Measurements from ENCODE around the gene MGST3. TPM values are rescaled to one million over a fixed set of nuclear protein-coding genes. Genes with fewer than 3 reads are reported as not detected.
"Not testable (repeated sequence)": the region's sequence is repeated elsewhere in the genome, so short reads cannot be mapped to it uniquely, and the experiment has no call there.

MGST3 gene
- total and polyA plus RNA-seq, 10 donors: 47.8 to 109 (median 78.1) TPM

GRCh38 chr1:165680303-165680702 lies 49.3 kb downstream of the MGST3 start:
- no peak for DNase-seq
- Histone ChIP-seq H3K36me3 (peaks cover 0 to 92% (median 74%) of the 10 kb centered on the region in 6 donors), H3K4me1 (peaks cover 0 to 20% (median 6%) of the 10 kb centered on the region in 6 donors), H3K4me3 (no peak overlapping the region), H3K27me3 (replicated peaks in 1 of 7) (no peaks in the 10 kb centered on the region), H3K27ac (no peak overlapping the region), H3K9me3 (no peaks in the 10 kb centered on the region)
- intact Hi-C loops (cut with DNase I; ENCODE audit: low total_unique reads): no loop called here
- TF ChIP-seq POLR2AphosphoS5 (IDR thresholded peaks at IDR 0.05): no peak
- no peak for TF ChIP-seq POLR2A (IDR thresholded peaks at IDR 0.05)
- TF ChIP-seq, protein P1, sequence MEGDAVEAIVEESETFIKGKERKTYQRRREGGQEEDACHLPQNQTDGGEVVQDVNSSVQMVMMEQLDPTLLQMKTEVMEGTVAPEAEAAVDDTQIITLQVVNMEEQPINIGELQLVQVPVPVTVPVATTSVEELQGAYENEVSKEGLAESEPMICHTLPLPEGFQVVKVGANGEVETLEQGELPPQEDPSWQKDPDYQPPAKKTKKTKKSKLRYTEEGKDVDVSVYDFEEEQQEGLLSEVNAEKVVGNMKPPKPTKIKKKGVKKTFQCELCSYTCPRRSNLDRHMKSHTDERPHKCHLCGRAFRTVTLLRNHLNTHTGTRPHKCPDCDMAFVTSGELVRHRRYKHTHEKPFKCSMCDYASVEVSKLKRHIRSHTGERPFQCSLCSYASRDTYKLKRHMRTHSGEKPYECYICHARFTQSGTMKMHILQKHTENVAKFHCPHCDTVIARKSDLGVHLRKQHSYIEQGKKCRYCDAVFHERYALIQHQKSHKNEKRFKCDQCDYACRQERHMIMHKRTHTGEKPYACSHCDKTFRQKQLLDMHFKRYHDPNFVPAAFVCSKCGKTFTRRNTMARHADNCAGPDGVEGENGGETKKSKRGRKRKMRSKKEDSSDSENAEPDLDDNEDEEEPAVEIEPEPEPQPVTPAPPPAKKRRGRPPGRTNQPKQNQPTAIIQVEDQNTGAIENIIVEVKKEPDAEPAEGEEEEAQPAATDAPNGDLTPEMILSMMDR (IDR thresholded peaks at IDR 0.05 in 8 of 11, conservative IDR thresholded peaks at IDR 0.05 in 3 of 11): no peak
- 95 to 99% (median 96%) methylated on average over 2 of the region's 2 CpGs for WGBS, 5 donors

DNA sequence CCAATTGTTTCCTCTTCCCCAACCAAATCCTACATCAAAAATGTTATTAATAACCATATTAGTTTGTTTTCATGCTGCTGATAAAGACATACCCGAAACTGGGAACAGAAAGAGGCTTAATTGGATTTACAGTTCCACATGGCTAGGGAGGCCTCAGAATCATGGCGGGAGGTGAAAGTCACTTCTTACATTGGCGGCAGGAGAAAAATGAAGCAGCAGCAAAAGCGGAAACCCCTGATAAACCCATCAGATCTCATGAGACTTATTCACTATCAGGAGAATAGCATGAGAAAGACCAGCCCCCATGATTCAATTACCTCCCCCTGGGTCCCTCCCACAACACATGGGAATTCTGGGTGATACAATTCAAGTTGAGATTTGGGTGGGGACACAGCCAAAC lies 49.7 kb downstream of the MGST3 start:
- Histone ChIP-seq H3K36me3 (peaks cover 0 to 91% (median 70%) of the 10 kb centered on the region in 6 donors), H3K4me1 (peaks cover 0 to 25% (median 10%) of the 10 kb centered on the region in 6 donors)
- intact Hi-C loops (cut with DNase I; ENCODE audit: low total_unique reads); H3K27me3 ChIP-seq (replicated peaks in 1 of 7); H3K9me3 ChIP-seq; H3K4me3 ChIP-seq; H3K27ac ChIP-seq; DNase-seq: not testable (repeated sequence)
- 92 to 99% (median 99%) methylated on average over 4 of the region's 4 CpGs for WGBS, 5 donors

GRCh38 chr1:165683848-165684485 lies 52.9 kb downstream of the MGST3 start:
- intact Hi-C loops (cut with DNase I; ENCODE audit: low total_unique reads): no loop called here
- H3K4me1 ChIP-seq: peaks cover 0 to 48% (median 28%) of the 10 kb centered on the region in 6 donors
- peaks cover 0 to 77% (median 42%) of the 10 kb centered on the region in 6 donors for H3K36me3 ChIP-seq
- H3K27me3 ChIP-seq (replicated peaks in 1 of 7): no peaks in the 10 kb centered on the region
- 0 to 98% (median 7%) methylated on average over 1 of the region's 1 CpG for WGBS, 5 donors
- TF ChIP-seq POLR2A (IDR thresholded peaks at IDR 0.05): no peak
- DNase-seq: no peak
- no peak overlapping the region for H3K4me3 ChIP-seq
- no peak overlapping the region for H3K27ac ChIP-seq
- no peaks in the 10 kb centered on the region for H3K9me3 ChIP-seq

DNA sequence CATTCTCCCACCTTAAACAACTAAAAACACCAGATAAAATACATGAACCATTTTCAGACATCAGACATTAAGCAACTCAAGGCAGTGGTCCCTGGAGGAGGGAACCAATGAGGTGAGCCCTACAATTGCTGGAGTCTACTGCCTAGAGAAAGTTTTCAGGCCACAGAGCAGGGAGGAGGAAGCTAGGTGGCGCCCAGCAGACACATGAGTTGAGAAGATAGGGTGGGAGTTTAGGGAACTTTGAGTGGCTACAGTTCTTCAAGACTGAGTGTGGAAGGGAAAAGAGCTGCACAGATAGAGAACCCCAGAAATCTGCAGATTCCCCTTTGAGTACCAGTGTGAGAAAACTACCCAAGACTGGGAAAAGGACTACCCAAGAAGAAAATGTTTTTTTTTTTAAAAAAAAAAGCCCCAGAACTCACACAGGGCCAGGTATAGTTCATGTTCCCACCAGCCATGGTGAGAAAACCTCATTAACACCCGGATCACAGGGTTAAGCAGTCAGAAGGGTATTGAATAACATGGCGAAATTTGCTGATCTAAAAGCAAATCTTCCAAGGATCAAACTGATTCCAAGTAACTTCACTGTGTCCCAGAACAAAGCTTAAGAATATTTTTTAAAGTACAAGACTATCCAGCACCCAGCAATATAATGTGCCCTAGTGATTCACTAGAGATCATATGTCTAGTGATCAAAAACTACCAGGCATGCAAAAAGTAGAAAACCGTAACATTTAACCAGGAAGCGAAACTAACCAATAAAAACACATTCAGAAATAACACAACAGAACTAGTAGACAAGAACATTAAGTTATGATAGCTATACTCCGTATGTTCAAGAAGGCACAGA lies 55.3 kb downstream of the MGST3 start:
- intact Hi-C loops (cut with DNase I; ENCODE audit: low total_unique reads): no loop called here
- Histone ChIP-seq H3K9me3 (no peaks in the 10 kb centered on the region), H3K4me1 (peaks cover 0 to 65% (median 28%) of the 10 kb centered on the region in 6 donors), H3K27me3 (replicated peaks in 1 of 7) (no peaks in the 10 kb centered on the region), H3K27ac (peak overlapping the region in 3 of 8 donors; percentile 38 to 59 (median 55)), H3K36me3 (peaks cover 0 to 77% (median 30%) of the 10 kb centered on the region in 6 donors), H3K4me3 (no peak overlapping the region)
- 61 to 78% (median 66%) methylated on average over 6 of the region's 6 CpGs for WGBS, 5 donors
- TF ChIP-seq POLR2A (IDR thresholded peaks at IDR 0.05): no peak
- TF ChIP-seq, protein P1 (IDR thresholded peaks at IDR 0.05 in 8 of 11, conservative IDR thresholded peaks at IDR 0.05 in 3 of 11): peak in 3 of 11 experiments; percentile 5 to 30 (median 27)
- no peak for DNase-seq

- intact Hi-C loops (cut with DNase I; ENCODE audit: low total_unique reads): no loop called here
- Histone ChIP-seq H3K4me1 (peaks cover 0 to 65% (median 28%) of the 10 kb centered on the region in 6 donors), H3K4me3 (no peak overlapping the region), H3K9me3 (no peaks in the 10 kb centered on the region), H3K36me3 (peaks cover 0 to 72% (median 23%) of the 10 kb centered on the region in 6 donors), H3K27ac (peak overlapping the region in 3 of 8 donors; percentile 38 to 59 (median 55)), H3K27me3 (replicated peaks in 1 of 7) (no peaks in the 10 kb centered on the region)
- TF ChIP-seq, protein P1 (IDR thresholded peaks at IDR 0.05 in 8 of 11, conservative IDR thresholded peaks at IDR 0.05 in 3 of 11): no peak
- TF ChIP-seq POLR2AphosphoS5 (IDR thresholded peaks at IDR 0.05): no peak
- TF ChIP-seq POLR2A (IDR thresholded peaks at IDR 0.05): no peak
- DNase-seq: no peak
- 74 to 82% (median 79%) methylated on average over 2 of the region's 2 CpGs for WGBS, 5 donors
Measured at GRCh38 chr1:165686971-165687433, 56.0 kb downstream of the MGST3 start.

Data from spleen (tissue), 11 donors.